Retinal pigment epithelial cell (primary cell): ENCODE measurements around the gene MAP3K5.

ENCODE experiments used
- DNase-seq: peaks from one replicate; pipeline ENCODE4 v3.0.0-alpha.2; 2010; ENCODE audit warnings: low read depth
- H3K4me3 ChIP-seq: 2 replicates; pipeline ENCODE4 v1.5.1; 2011; ENCODE audit warnings: mild to moderate bottlenecking, low read length, control low read depth, moderate library complexity
- TF ChIP-seq, protein P1 (sequence below): conservative IDR thresholded peaks from 2 replicates; pipeline ENCODE4 v1.5.1; 2011; ENCODE audit warnings: low read depth, low read length, control low read depth, inconsistent platforms

Gene MAP3K5

DNA sequence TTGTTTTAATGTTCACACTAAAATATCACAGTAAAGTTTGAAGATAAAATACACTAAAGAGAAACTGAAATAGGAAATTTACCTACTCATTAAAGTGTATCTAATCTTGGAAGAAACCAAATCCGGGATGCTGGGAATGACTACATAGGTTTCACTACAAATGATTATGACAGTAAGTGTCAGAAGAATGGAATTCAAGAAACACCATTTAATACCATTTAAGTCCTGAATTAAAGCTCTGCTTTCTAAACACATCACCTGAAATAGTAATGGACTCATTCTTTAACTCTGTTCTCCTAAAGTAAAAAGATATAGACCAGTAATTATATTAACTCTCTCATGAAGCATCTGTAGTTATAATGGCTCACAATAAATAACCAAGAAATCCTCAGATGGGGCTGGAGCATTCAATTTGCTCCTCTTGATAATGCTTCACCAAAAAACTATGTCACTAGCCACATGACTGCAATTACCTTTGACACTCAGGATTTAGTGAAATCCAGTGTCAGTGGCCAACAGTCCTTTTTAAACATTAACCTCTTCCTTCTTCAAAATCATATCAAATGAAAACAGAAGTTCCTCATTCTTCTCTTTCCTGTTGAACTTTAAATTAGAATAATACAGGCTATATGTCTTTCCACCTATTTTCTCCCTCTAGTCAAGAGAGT lies 283.4 kb downstream of the MAP3K5 start:
- no peak for DNase-seq
- no peak overlapping the region for H3K4me3 ChIP-seq
- TF ChIP-seq, protein P1, sequence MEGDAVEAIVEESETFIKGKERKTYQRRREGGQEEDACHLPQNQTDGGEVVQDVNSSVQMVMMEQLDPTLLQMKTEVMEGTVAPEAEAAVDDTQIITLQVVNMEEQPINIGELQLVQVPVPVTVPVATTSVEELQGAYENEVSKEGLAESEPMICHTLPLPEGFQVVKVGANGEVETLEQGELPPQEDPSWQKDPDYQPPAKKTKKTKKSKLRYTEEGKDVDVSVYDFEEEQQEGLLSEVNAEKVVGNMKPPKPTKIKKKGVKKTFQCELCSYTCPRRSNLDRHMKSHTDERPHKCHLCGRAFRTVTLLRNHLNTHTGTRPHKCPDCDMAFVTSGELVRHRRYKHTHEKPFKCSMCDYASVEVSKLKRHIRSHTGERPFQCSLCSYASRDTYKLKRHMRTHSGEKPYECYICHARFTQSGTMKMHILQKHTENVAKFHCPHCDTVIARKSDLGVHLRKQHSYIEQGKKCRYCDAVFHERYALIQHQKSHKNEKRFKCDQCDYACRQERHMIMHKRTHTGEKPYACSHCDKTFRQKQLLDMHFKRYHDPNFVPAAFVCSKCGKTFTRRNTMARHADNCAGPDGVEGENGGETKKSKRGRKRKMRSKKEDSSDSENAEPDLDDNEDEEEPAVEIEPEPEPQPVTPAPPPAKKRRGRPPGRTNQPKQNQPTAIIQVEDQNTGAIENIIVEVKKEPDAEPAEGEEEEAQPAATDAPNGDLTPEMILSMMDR: no peak
